Measurements from ENCODE around the gene ALCAM.

Gene ALCAM

GRCh38 chr3:105431200-105431599, 64.5 kb downstream of the ALCAM start:
- no peak for DNase-seq

GRCh38 chr3:105435277-105435676, 68.6 kb downstream of the ALCAM start:
- DNase-seq: no peak

- DNase-seq: no peak
Observed at GRCh38 chr3:105436687-105437086, 70.0 kb downstream of the ALCAM start.

- DNase-seq: no peak
Observed at GRCh38 chr3:105440113-105440512, 73.4 kb downstream of the ALCAM start.

- DNase-seq: peak; percentile 61
Observed at GRCh38 chr3:105444725-105445124, 78.0 kb downstream of the ALCAM start.

GRCh38 chr3:105448338-105448982, 81.8 kb downstream of the ALCAM start:
- DNase-seq: no peak

GRCh38 chr3:105449414-105449813, 82.7 kb downstream of the ALCAM start:
- no peak for DNase-seq

- no peak for DNase-seq
Observed at GRCh38 chr3:105456017-105456416, 89.3 kb downstream of the ALCAM start.

- DNase-seq: peak; percentile 62
Observed at GRCh38 chr3:105458518-105459215, 92.0 kb downstream of the ALCAM start.

- DNase-seq: peak; percentile 22
Observed at GRCh38 chr3:105459566-105460290, 93.0 kb downstream of the ALCAM start.

GRCh38 chr3:105463620-105464019, 96.9 kb downstream of the ALCAM start:
- no peak for DNase-seq

GRCh38 chr3:105465251-105465853, 98.6 kb downstream of the ALCAM start:
- DNase-seq: peak; percentile 34

GRCh38 chr3:105466072-105466471, 99.4 kb downstream of the ALCAM start:
- DNase-seq: no peak

- no peak for DNase-seq
Observed at GRCh38 chr3:105466495-105467404, 100.0 kb downstream of the ALCAM start.

- DNase-seq: no peak
Observed at GRCh38 chr3:105470851-105471250, 104.1 kb downstream of the ALCAM start.

- peak; percentile 88 for DNase-seq
Observed at GRCh38 chr3:105473521-105474223, 107.0 kb downstream of the ALCAM start.

- no peak for DNase-seq
Observed at GRCh38 chr3:105480768-105481167, 114.1 kb downstream of the ALCAM start.

GRCh38 chr3:105483476-105483875, 116.8 kb downstream of the ALCAM start:
- DNase-seq: no peak

GRCh38 chr3:105490045-105490444, 123.3 kb downstream of the ALCAM start:
- peak; percentile 50 for DNase-seq

GRCh38 chr3:105493305-105493892, 126.7 kb downstream of the ALCAM start:
- DNase-seq: no peak

GRCh38 chr3:105495021-105495420, 128.3 kb downstream of the ALCAM start:
- DNase-seq: peak; percentile 78

Data from fibroblast of skin of back (primary cell).